ENCODE results near the gene STAB1. TPM values are rescaled to one million over a fixed set of nuclear protein-coding genes. Genes with fewer than 3 reads are reported as not detected.
A peak's percentile ranks its signal among the peaks of the same experiment; 100 is the strongest.

STAB1 gene
- total and polyA plus RNA-seq, 2 of the 13 experiments (the other 11 are each of a cell fraction or from before 2014, with no cell fraction given): 0.09 to 0.34 TPM

DNA sequence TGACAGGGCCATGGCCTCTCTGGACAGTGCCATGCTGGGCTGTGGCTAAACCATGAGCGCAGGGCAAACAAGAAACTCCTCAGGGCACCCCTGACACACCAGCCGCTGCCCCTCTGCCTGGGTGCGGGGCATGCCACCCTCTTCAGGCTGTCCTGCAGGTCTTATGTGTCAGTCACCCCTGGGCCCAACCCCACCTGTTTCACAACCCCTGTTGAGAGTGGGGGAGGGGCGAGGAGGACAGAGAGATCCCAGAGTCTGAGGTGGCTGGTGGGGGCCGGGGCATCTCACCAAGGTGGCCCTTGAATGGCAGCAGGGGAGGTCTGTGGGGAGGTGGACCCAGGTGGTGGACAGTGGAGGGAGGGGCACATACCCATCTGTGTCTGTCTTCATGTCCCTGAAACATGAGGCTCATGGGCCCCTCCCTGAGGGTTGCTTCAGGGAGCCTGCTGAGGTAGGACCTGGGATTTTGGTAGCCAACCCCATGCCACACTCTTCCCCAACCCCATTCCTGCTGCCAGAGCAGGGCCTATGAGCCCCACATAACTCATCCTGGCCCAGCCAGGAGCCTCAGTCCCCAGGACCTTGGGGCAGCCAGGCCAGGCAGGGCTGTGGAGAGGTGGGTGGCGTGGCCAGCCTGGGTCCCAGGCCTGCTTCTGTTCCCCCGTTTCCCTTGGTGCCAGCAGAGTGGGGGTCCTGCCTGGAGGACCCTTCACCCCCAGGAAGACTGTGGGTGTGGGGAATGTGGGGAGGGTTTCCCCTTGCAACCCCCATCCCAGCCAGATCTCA lies 1.7 kb upstream of the STAB1 start:
- peaks cover 16 to 27% of the 10 kb centered on the region in 2 experiments for H3K36me3 ChIP-seq (replicated peaks in 1 of 2; ENCODE audit: control insufficient read depth in 1 of 2, insufficient read depth in 2 of 2, low read length in 2 of 2)
- 82% methylated on average over 5 of the region's 7 CpGs for WGBS (ENCODE audit: low lambda C conversion rate)
- H4K20me1 ChIP-seq (ENCODE audit: insufficient read depth, low read length): no peaks in the 10 kb centered on the region; the same call in 1 of the 2 replicates
- no peak overlapping the region for H3K27ac ChIP-seq (ENCODE audit: extremely low read length, insufficient read depth, low read length)
- peaks cover 23% of the 10 kb centered on the region for H3K4me1 ChIP-seq (ENCODE audit: insufficient read depth, low read length)
- DNase-seq (ENCODE audit: low spot score) (no peak), FAIRE-seq (no peak), ATAC-seq (0 out of 3 replicates have a peak, but pooled peaks have one; percentile 4)
- H3K9me3 ChIP-seq (ENCODE audit: low read length): no peaks in the 10 kb centered on the region
- no peaks in the 10 kb centered on the region for H3K79me2 ChIP-seq (ENCODE audit: insufficient read depth, low read length)
- no peak overlapping the region for H3K4me3 ChIP-seq (replicated peaks in 1 of 3; ENCODE audit: insufficient read depth in 1 of 3, low read depth in 2 of 3, low read length in 3 of 3)
- TF ChIP-seq, protein P1, sequence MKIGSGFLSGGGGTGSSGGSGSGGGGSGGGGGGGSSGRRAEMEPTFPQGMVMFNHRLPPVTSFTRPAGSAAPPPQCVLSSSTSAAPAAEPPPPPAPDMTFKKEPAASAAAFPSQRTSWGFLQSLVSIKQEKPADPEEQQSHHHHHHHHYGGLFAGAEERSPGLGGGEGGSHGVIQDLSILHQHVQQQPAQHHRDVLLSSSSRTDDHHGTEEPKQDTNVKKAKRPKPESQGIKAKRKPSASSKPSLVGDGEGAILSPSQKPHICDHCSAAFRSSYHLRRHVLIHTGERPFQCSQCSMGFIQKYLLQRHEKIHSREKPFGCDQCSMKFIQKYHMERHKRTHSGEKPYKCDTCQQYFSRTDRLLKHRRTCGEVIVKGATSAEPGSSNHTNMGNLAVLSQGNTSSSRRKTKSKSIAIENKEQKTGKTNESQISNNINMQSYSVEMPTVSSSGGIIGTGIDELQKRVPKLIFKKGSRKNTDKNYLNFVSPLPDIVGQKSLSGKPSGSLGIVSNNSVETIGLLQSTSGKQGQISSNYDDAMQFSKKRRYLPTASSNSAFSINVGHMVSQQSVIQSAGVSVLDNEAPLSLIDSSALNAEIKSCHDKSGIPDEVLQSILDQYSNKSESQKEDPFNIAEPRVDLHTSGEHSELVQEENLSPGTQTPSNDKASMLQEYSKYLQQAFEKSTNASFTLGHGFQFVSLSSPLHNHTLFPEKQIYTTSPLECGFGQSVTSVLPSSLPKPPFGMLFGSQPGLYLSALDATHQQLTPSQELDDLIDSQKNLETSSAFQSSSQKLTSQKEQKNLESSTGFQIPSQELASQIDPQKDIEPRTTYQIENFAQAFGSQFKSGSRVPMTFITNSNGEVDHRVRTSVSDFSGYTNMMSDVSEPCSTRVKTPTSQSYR (CRISPR knock-in tag; IDR thresholded peaks at IDR 0.05; ENCODE audit: borderline replicate concordance): peak; percentile 84
- TF ChIP-seq AGO2 (optimal IDR thresholded peaks at IDR 0.05; ENCODE audit: low read depth, low read length) (peak; percentile 63), FOXJ3 (CRISPR knock-in tag; IDR thresholded peaks at IDR 0.05; ENCODE audit: borderline replicate concordance) (no peak)
- H3K9ac ChIP-seq (ENCODE audit: insufficient read depth, low read depth, low read length): no peak overlapping the region
- ChIA-PET POLR2A (no interaction called here), CTCF (ENCODE audit: low intra/inter-chr PET ratio, low total read pairs) (no interaction called here)
- H2AFZ ChIP-seq (ENCODE audit: low read length): no peak overlapping the region
- in situ Hi-C loops (cut with HindIII; ENCODE audit: extremely low pct_ligation_motif_present, low pct_unique_long_range_greater_than_20kb): no loop called here
- no TSS peak for BruUV-seq (replicated peaks)
- H3K4me2 ChIP-seq (ENCODE audit: low read depth, low read length): no peak overlapping the region
- H3K27me3 ChIP-seq (ENCODE audit: control insufficient read depth in 1 of 2, insufficient read depth in 2 of 2, low read length in 2 of 2): peaks cover 4 to 10% of the 10 kb centered on the region in 2 experiments; a peak in 3 of 5 replicates
- intact Hi-C loops (cut with micrococcal nuclease; ENCODE audit: unreplicated experiment): no loop called here

DNA sequence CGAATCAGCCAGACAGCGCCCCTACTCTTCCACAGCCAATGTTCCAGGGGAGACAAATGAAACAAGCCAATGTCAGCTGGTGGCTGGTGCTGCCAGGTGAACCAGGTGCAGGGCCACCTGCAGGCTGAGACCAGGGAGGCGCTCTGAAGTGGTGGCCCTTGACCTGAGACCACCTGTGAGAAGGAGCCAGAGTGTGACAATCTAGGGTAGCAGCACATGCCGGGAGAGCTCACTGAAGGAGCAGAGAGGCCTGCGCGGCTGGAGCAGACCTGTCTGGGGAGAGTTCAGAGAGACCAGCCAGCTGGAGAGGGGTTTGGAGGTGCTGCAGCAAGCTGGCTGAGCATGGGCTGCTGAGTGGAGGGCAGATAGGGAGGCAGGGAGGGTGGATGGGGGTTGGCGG lies 693 bp upstream of the STAB1 start:
- no TSS peak for BruUV-seq (replicated peaks)
- CTCF ChIA-PET (ENCODE audit: low intra/inter-chr PET ratio, low total read pairs): no interaction called here
- 82% methylated on average over 6 of the region's 7 CpGs for WGBS (ENCODE audit: low lambda C conversion rate)
- intact Hi-C loops (cut with micrococcal nuclease; ENCODE audit: unreplicated experiment): no loop called here
- Histone ChIP-seq H3K4me3 (replicated peaks in 1 of 3; ENCODE audit: insufficient read depth in 1 of 3, low read depth in 2 of 3, low read length in 3 of 3) (no peak overlapping the region), H3K27ac (ENCODE audit: extremely low read length, insufficient read depth, low read length) (no peak overlapping the region), H4K20me1 (ENCODE audit: insufficient read depth, low read length) (no peaks in the 10 kb centered on the region; the same call in 1 of the 2 replicates), H3K4me2 (ENCODE audit: low read depth, low read length) (no peak overlapping the region), H2AFZ (ENCODE audit: low read length) (no peak overlapping the region), H3K36me3 (replicated peaks in 1 of 2; ENCODE audit: control insufficient read depth in 1 of 2, insufficient read depth in 2 of 2, low read length in 2 of 2) (peaks cover 11 to 20% of the 10 kb centered on the region in 2 experiments), H3K9ac (ENCODE audit: insufficient read depth, low read depth, low read length) (no peak overlapping the region), H3K4me1 (ENCODE audit: insufficient read depth, low read length) (peaks cover 23% of the 10 kb centered on the region), H3K9me3 (ENCODE audit: low read length) (no peaks in the 10 kb centered on the region), H3K79me2 (ENCODE audit: insufficient read depth, low read length) (no peaks in the 10 kb centered on the region), H3K27me3 (ENCODE audit: control insufficient read depth in 1 of 2, insufficient read depth in 2 of 2, low read length in 2 of 2) (peaks cover 7 to 19% of the 10 kb centered on the region in 2 experiments; a peak in 3 of 5 replicates)
- POLR2A ChIA-PET: no interaction called here
- in situ Hi-C loops (cut with HindIII; ENCODE audit: extremely low pct_ligation_motif_present, low pct_unique_long_range_greater_than_20kb): no loop called here
- DNase-seq (ENCODE audit: low spot score) (no peak), ATAC-seq (peak; percentile 1; the same call in 2 of the 3 replicates), FAIRE-seq (no peak)
- TF ChIP-seq RNF2 (conservative IDR thresholded peaks at IDR 0.05; ENCODE audit: low read depth) (no peak), ZNF264 (CRISPR knock-in tag; IDR thresholded peaks at IDR 0.05) (no peak), ZNF143 (CRISPR knock-in tag; IDR thresholded peaks at IDR 0.05) (no peak), STAT5B (CRISPR knock-in tag; IDR thresholded peaks at IDR 0.05) (no peak), NFKB2 (CRISPR knock-in tag; IDR thresholded peaks at IDR 0.05; ENCODE audit: borderline replicate concordance) (no peak)
- TF ChIP-seq, protein P2, sequence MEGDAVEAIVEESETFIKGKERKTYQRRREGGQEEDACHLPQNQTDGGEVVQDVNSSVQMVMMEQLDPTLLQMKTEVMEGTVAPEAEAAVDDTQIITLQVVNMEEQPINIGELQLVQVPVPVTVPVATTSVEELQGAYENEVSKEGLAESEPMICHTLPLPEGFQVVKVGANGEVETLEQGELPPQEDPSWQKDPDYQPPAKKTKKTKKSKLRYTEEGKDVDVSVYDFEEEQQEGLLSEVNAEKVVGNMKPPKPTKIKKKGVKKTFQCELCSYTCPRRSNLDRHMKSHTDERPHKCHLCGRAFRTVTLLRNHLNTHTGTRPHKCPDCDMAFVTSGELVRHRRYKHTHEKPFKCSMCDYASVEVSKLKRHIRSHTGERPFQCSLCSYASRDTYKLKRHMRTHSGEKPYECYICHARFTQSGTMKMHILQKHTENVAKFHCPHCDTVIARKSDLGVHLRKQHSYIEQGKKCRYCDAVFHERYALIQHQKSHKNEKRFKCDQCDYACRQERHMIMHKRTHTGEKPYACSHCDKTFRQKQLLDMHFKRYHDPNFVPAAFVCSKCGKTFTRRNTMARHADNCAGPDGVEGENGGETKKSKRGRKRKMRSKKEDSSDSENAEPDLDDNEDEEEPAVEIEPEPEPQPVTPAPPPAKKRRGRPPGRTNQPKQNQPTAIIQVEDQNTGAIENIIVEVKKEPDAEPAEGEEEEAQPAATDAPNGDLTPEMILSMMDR (CRISPR knock-in tag; IDR thresholded peaks at IDR 0.05): 0 out of 2 replicates have a peak, but pooled peaks have one; percentile 6
- TF ChIP-seq, protein P3, sequence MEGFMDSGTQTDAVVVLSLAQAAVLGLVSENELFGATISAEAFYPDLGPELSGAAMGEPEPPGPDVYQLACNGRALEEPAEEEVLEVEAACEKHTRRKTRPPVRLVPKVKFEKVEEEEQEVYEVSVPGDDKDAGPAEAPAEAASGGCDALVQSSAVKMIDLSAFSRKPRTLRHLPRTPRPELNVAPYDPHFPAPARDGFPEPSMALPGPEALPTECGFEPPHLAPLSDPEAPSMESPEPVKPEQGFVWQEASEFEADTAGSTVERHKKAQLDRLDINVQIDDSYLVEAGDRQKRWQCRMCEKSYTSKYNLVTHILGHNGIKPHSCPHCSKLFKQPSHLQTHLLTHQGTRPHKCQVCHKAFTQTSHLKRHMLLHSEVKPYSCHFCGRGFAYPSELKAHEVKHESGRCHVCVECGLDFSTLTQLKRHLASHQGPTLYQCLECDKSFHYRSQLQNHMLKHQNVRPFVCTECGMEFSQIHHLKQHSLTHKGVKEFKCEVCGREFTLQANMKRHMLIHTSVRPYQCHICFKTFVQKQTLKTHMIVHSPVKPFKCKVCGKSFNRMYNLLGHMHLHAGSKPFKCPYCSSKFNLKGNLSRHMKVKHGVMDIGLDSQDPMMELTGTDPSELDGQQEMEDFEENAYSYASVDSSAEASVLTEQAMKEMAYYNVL (CRISPR knock-in tag; IDR thresholded peaks at IDR 0.05; ENCODE audit: borderline replicate concordance): no peak

All from HepG2 (cell line).